Measurements from ENCODE around the gene TNFRSF8. TPM values are rescaled to one million over a fixed set of nuclear protein-coding genes. Genes with fewer than 3 reads are reported as not detected.

The TNFRSF8 gene
- total and polyA plus RNA-seq, 9 of the 15 experiments (the other 6 are each of a cell fraction or from before 2014, with no cell fraction given), result 3.5 to 38.4 (median 17.1) TPM

- TF ChIP-seq, protein P1, sequence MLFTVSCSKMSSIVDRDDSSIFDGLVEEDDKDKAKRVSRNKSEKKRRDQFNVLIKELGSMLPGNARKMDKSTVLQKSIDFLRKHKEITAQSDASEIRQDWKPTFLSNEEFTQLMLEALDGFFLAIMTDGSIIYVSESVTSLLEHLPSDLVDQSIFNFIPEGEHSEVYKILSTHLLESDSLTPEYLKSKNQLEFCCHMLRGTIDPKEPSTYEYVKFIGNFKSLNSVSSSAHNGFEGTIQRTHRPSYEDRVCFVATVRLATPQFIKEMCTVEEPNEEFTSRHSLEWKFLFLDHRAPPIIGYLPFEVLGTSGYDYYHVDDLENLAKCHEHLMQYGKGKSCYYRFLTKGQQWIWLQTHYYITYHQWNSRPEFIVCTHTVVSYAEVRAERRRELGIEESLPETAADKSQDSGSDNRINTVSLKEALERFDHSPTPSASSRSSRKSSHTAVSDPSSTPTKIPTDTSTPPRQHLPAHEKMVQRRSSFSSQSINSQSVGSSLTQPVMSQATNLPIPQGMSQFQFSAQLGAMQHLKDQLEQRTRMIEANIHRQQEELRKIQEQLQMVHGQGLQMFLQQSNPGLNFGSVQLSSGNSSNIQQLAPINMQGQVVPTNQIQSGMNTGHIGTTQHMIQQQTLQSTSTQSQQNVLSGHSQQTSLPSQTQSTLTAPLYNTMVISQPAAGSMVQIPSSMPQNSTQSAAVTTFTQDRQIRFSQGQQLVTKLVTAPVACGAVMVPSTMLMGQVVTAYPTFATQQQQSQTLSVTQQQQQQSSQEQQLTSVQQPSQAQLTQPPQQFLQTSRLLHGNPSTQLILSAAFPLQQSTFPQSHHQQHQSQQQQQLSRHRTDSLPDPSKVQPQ (CRISPR knock-in tag; IDR thresholded peaks at IDR 0.05; ENCODE audit: borderline replicate concordance), result no peak
- TF ChIP-seq EHMT2 (IDR thresholded peaks at IDR 0.05) (no peak), SMARCA4 (IDR thresholded peaks at IDR 0.05) (peak; percentile 91), NCOA2 (IDR thresholded peaks at IDR 0.05; ENCODE audit: partially characterized antibody in 2 of 2) (no peak), ZNF76 (CRISPR knock-in tag; IDR thresholded peaks at IDR 0.05; ENCODE audit: borderline replicate concordance) (peak; percentile 25; the same call in 1 of the 2 replicates), E2F3 (CRISPR knock-in tag; IDR thresholded peaks at IDR 0.05) (no peak), CBX8 (IDR thresholded peaks at IDR 0.05; ENCODE audit: borderline replicate concordance, extremely low read depth, low read depth, low read length, poor library complexity, severe bottlenecking) (no peak), ETV5 (CRISPR knock-in tag; IDR thresholded peaks at IDR 0.05; ENCODE audit: low read depth) (no peak), FOXA1 (IDR thresholded peaks at IDR 0.05; ENCODE audit: borderline replicate concordance) (no peak), HCFC1 (IDR thresholded peaks at IDR 0.05; ENCODE audit: low read depth, low read length) (no peak), ZBTB8A (IDR thresholded peaks at IDR 0.05; ENCODE audit: partially characterized antibody) (no peak), XRCC4 (IDR thresholded peaks at IDR 0.05; ENCODE audit: extremely low read depth, insufficient read depth, insufficient read length) (no peak), MEF2D (tag; conservative IDR thresholded peaks at IDR 0.05; ENCODE audit: low read depth) (no peak; the same call in none of the 2 replicates), U2AF1 (optimal IDR thresholded peaks at IDR 0.05; ENCODE audit: low read depth, low read length) (no peak), IRF1 (CRISPR knock-in tag; IDR thresholded peaks at IDR 0.05; ENCODE audit: borderline replicate concordance) (no peak), ZFP30 (CRISPR knock-in tag; IDR thresholded peaks at IDR 0.05; ENCODE audit: borderline replicate concordance) (no peak), ZNF764 (CRISPR knock-in tag; IDR thresholded peaks at IDR 0.05; ENCODE audit: low read depth) (no peak), ZBTB17 (CRISPR knock-in tag; IDR thresholded peaks at IDR 0.05) (peak; percentile 69; the same call in 1 of the 2 replicates), MYC (IDR thresholded peaks at IDR 0.05; ENCODE audit: low read depth, low read length) (peak; percentile 92), MYC (CRISPR knock-in tag; IDR thresholded peaks at IDR 0.05; ENCODE audit: borderline replicate concordance, low read depth) (no peak), ZBTB1 (CRISPR knock-in tag; IDR thresholded peaks at IDR 0.05; ENCODE audit: borderline replicate concordance, low read depth) (no peak), RFX1 (IDR thresholded peaks at IDR 0.05) (no peak), ZNF507 (tag; conservative IDR thresholded peaks at IDR 0.05) (peak; percentile 90)
- TF ChIP-seq, protein P2, sequence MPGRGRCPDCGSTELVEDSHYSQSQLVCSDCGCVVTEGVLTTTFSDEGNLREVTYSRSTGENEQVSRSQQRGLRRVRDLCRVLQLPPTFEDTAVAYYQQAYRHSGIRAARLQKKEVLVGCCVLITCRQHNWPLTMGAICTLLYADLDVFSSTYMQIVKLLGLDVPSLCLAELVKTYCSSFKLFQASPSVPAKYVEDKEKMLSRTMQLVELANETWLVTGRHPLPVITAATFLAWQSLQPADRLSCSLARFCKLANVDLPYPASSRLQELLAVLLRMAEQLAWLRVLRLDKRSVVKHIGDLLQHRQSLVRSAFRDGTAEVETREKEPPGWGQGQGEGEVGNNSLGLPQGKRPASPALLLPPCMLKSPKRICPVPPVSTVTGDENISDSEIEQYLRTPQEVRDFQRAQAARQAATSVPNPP (IDR thresholded peaks at IDR 0.05; ENCODE audit: borderline replicate concordance, insufficient read depth, insufficient read length), result no peak
Measured at GRCh38 chr1:12038356-12039163, 24.5 kb upstream of the TNFRSF8 start (continued).
